Skeletal muscle tissue (tissue), 2 donors: Measurements from ENCODE around the gene RAD9A. TPM values are rescaled to one million over a fixed set of nuclear protein-coding genes. Genes with fewer than 3 reads are reported as not detected.

Experiments used
- small RNA-seq: library from RNA; depleted of rRNA; stranded (forward); fragments of <200 nt; gene quantifications from one replicate; pipeline ENCODE3, GENCODE V24; 2014
- total RNA-seq: library from RNA; depleted of rRNA; stranded (reverse); fragments of >200 nt; gene quantifications from one replicate; pipeline ENCODE4 v1.2.3, GENCODE V29; 2014

Gene RAD9A
- total RNA-seq, 1 donor from 2014 or later = 2.6 TPM

Small RNAs within 50 kb of the gene (small RNA-seq; reads per million reads assigned to genes)
- gene RN7SKP239 (not detected), gene RNU6-1238P (not detected)

Other genes starting within 250 kb of the RAD9A start
- 27.7 TPM for gene GRK2, start 125.5 kb upstream of the RAD9A start, total RNA-seq
- 12.5 TPM for gene ANKRD13D, start 102.7 kb upstream of the RAD9A start, total RNA-seq
- gene SSH3, start 88.5 kb upstream of the RAD9A start, total RNA-seq = 6.8 TPM
- 14.6 TPM for gene POLD4, start 38.4 kb upstream of the RAD9A start, total RNA-seq
- 1.0 TPM for gene CLCF1, start 18.4 kb upstream of the RAD9A start, total RNA-seq
- 163 TPM for gene PPP1CA, start 9.9 kb downstream of the RAD9A start, total RNA-seq
- gene TBC1D10C, start 12.1 kb downstream of the RAD9A start, total RNA-seq = 1.0 TPM
- gene CARNS1, start 23.7 kb downstream of the RAD9A start, total RNA-seq = 17.2 TPM
- 23.5 TPM for gene RPS6KB2, start 36.5 kb downstream of the RAD9A start, total RNA-seq
- not detected for gene PTPRCAP, start 45.7 kb downstream of the RAD9A start, total RNA-seq
- 34.4 TPM for gene CORO1B, start 51.5 kb downstream of the RAD9A start, total RNA-seq
- gene GPR152, start 60.7 kb downstream of the RAD9A start, total RNA-seq = not detected
- gene CABP4, start 63.4 kb downstream of the RAD9A start, total RNA-seq = 0.52 TPM
- 17.2 TPM for gene TMEM134, start 77.3 kb downstream of the RAD9A start, total RNA-seq
- gene AIP, start 91.0 kb downstream of the RAD9A start, total RNA-seq = 84.5 TPM
- 5.7 TPM for gene PITPNM1, start 113.4 kb downstream of the RAD9A start, total RNA-seq
- gene CDK2AP2, start 116.2 kb downstream of the RAD9A start, total RNA-seq = 2.6 TPM
- gene CABP2, start 131.5 kb downstream of the RAD9A start, total RNA-seq = not detected
- gene GSTP1, start 191.8 kb downstream of the RAD9A start, total RNA-seq = 293 TPM
- gene NDUFV1, start 214.9 kb downstream of the RAD9A start, total RNA-seq = 178 TPM
- 5.2 TPM for gene NUDT8, start 238.0 kb downstream of the RAD9A start, total RNA-seq
- gene TBX10, start 247.8 kb downstream of the RAD9A start, total RNA-seq = not detected